ENCODE measurements around the gene ONECUT2.

The ONECUT2 gene

GRCh38 chr18:57431467-57432080 is 3.6 kb upstream of the ONECUT2 start:
- no peak for DNase-seq

- no peak for DNase-seq
Measured at GRCh38 chr18:57432140-57432539, 3.0 kb upstream of the ONECUT2 start.

- DNase-seq = no peak
Measured at GRCh38 chr18:57432751-57433400, 2.3 kb upstream of the ONECUT2 start.

GRCh38 chr18:57433482-57433881 is 1.7 kb upstream of the ONECUT2 start:
- no peak for DNase-seq

GRCh38 chr18:57433934-57434535 is 1.1 kb upstream of the ONECUT2 start:
- DNase-seq = no peak

GRCh38 chr18:57435846-57436190 is 644 bp downstream of the ONECUT2 start:
- no peak for DNase-seq

- DNase-seq = no peak
Measured at GRCh38 chr18:57436191-57436964, 1.2 kb downstream of the ONECUT2 start.

- no peak for DNase-seq
Measured at GRCh38 chr18:57436965-57437333, 1.8 kb downstream of the ONECUT2 start.

GRCh38 chr18:57437402-57437765 is 2.2 kb downstream of the ONECUT2 start:
- no peak for DNase-seq

- no peak for DNase-seq
Measured at GRCh38 chr18:57437766-57438671, 2.8 kb downstream of the ONECUT2 start.

- no peak for DNase-seq
Measured at GRCh38 chr18:57438743-57439608, 3.8 kb downstream of the ONECUT2 start.

GRCh38 chr18:57439609-57439968 is 4.4 kb downstream of the ONECUT2 start:
- no peak for DNase-seq

GRCh38 chr18:57439985-57440330 is 4.8 kb downstream of the ONECUT2 start:
- no peak for DNase-seq

- no peak for DNase-seq
Measured at GRCh38 chr18:57440331-57441070, 5.3 kb downstream of the ONECUT2 start.

- no peak for DNase-seq
Measured at GRCh38 chr18:57441071-57441794, 6.1 kb downstream of the ONECUT2 start.

GRCh38 chr18:57443247-57443646 is 8.1 kb downstream of the ONECUT2 start:
- no peak for DNase-seq

- no peak for DNase-seq
Measured at GRCh38 chr18:57443702-57444101, 8.5 kb downstream of the ONECUT2 start.

- no peak for DNase-seq
Measured at GRCh38 chr18:57444301-57444759, 9.2 kb downstream of the ONECUT2 start.

- DNase-seq = no peak
Measured at GRCh38 chr18:57445488-57446319, 10.5 kb downstream of the ONECUT2 start.

- DNase-seq = no peak
Measured at GRCh38 chr18:57446322-57446721, 11.1 kb downstream of the ONECUT2 start.

Data from bone marrow (tissue), 2 donors.